ENCODE measurements around the gene CHTF8.

Gene CHTF8

DNA sequence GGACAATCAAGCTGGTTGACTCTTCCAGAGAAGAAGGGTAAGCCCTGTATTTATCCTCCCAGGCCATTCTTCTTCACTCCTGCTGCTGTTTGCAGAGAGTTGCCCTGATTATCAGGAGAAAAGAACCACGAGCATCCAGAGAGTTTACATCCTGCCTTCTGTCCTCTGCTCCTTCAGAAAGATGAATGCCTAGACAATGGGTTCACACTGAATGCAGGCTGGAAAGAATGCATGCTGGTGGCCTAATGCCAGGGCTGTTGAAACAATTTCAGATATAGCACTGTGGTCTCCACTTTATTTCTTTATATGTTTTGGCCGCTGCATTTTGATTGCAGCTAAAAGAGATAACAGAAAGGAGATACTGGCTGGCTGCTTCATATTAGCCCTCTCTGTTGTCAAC, 48.1 kb downstream of the CHTF8 start:
- no peak for DNase-seq

DNA sequence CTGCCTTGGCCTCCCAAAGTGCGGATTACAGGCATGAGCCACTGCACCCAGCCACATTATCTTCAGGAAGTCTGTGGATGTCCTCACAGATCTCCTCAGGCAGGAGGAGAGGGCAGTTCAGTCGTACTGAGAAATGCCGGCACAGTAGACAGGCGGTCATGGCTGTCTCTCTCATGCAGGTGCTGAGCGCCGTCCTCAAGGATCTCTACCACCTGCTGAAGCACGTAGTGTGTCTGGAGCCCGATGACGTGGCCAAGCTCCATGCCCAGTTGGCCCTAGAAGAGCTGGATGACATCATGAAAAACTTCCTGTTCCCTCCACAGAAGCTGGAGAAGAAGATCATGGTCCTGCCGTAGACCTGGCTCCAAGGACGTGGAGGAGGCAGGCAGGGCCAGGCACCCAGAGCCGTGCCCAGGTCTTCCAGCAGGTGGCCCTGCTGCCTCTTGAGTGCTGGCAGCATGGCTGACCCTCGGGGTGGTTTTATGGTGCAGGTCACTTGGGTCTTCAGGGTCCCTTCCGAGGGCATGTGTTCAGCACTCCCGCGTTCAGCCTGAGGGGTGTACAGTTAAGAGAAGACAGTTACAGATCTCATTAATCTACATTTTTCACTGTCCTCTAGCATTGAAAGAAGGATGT, 49.0 kb downstream of the CHTF8 start:
- no peak for DNase-seq

DNA sequence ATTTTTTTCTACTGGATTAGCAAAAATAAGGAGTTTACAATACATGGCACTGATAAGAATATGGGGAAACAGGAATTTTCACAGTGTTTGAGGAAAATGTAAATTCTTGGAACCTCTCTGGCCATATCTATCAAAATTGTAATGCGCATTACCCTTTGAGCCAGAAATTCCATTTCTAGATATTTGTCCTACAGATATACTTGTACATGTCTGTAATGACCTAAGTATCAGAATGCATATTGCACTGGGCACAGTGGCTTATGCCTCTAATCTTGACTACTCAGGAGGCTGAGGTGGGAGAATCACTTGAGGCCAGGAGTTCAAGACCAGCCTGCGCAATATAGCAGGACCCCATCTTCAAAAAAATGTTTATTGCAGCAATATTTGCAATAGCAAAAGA, 52.7 kb downstream of the CHTF8 start:
- DNase-seq: no peak

DNA sequence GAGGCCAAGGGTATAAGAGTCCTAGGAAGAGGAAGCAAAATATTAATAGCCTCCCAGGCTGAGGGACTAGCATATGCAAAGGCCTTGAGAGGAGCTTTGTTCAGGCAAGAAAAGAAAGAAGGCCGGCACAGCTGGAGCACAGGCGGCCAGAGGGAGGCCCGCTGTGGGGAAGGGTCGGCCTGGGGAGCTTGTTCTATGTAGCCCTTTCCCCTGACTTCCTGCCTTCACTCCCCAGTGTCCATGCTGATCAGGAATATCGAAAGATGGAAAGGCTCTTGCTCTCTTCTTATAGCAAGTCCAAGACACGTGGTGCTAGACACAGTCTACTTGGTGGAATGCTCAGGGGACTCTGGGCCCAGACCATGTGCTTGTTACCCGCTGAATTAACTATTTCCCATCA, 54.3 kb downstream of the CHTF8 start:
- no peak for DNase-seq

DNA sequence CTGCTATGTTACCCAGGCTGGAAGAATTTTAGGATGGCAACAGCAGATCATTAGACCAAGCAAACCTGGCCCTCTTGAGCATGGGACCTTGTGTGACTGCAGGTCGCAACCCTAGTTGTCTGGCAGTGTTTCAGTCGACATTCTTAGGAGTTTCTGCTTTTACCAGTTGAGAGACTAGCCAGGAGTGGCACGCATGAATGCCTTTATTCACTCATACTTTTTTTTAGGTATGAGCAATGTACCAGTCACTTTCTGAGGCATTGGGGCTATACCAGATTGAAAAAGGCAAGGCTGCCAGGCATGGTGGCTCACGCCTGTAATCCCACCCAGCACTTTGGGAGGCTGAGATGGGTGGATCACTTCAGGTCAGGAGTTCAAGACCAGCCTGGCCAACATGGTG, 55.1 kb downstream of the CHTF8 start:
- DNase-seq: no peak

DNA sequence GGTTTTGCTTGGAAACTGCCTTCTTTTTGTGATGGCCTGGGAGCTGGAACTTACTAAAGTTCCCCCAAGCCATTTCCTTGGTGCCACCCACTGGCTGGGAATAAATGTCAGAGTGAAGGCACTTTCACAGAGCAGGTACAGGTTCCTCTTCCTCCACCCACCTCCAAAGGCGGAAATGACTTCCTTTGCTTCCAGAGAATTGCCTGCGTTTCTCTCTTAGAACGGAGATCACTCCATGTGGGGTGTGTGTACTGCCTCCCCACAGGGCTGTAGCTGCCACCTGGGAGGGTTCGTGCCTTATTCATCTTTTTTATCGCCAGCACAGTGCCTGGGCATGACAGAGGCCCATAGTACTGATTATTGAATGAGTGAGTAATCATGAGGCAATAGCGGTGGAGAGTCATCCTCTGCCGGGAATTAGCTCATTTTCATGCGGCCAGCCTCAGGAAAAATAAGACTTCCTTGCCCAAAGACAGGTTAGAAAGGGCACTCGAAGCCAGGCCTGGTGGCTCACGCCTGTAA, 59.1 kb downstream of the CHTF8 start:
- no peak for DNase-seq

DNA sequence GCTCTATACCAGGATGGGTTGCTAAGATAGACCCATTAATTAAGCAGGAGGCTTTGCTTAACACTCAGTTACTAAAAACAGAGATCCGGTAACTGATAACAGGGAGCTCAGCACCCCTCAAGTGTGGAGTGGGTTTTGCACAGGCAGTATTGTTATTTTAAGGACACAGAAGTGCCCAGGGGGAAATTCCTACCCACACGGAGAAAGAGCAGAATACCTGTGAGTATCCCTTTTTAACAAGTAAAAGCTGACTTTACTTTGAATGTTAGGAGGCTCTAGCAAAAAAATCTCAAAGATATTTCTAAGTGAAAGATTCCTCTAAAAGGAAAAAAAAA, 59.8 kb downstream of the CHTF8 start:
- no peak for DNase-seq

DNA sequence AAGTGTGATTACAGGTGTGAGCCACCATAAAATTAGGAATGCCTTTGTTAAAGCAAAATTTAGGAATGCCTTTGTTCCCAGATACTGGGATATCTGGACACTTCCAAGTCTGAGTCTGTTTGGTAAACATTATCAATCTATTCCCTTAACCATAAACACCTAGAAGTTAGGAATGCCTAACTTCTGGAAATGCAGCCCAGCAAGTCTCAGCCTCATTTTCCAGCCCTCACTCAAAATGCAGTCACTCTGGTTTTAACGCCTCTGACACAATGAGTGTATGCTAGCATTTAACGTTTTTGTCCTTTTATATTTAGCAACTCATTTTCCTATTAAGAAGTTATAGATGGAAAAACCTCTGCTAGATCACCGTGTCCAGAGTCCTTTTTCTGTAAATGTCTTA, 61.4 kb downstream of the CHTF8 start:
- no peak for DNase-seq

DNA sequence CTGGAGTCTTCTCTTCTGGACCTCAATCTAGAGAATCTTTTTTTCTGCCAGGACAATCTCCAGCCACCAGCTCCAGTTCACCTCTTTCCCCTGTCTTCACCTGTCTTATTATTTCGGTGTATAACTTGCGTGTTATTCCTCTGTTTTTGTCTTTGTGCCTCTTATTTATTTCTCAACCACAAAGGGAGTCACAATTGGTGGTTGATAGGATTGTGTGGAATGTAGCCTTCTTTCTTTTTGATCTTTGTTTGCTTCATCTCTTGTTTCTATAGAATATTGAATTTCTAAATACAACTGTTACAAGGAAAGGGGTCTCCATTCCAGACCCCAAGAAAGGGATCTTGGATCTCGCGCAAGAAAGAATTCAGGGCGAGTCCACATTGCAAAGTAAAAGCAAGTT, 62.9 kb downstream of the CHTF8 start:
- DNase-seq: no peak

Data from DMS79 treated with DMSO at 0.1 percent for 48 hours (cell line).